BLaER1 treated with 17β-estradiol and CSF1 and Interleukin-3, amounts not matched to agents 10 nM and 100 nM (cell line): ENCODE results near the gene FREM2.

ENCODE experiments used
- H3K27ac ChIP-seq, 11 experiments: shearing (Covaris generic); formaldehyde crosslinking; 2 replicates each; pipeline ENCODE4 v1.8.1; 2022
- H3K27me3 ChIP-seq, 11 experiments: shearing (Covaris generic); formaldehyde crosslinking; 2 replicates each; pipeline ENCODE4 v1.8.1; 2022
- H3K36me3 ChIP-seq, 11 experiments: shearing (Covaris generic); formaldehyde crosslinking; 2 replicates each; pipeline ENCODE4 v1.8.1; 2022
- H3K4me1 ChIP-seq, 10 experiments: shearing (Covaris generic); formaldehyde crosslinking; 2 replicates each; pipeline ENCODE4 v1.8.1; 2022
- H3K4me2 ChIP-seq, 11 experiments: shearing (Covaris generic); formaldehyde crosslinking; 2 replicates each; pipeline ENCODE4 v1.8.1; 2022
- H3K4me3 ChIP-seq, 10 experiments: shearing (Covaris generic); formaldehyde crosslinking; 2 replicates each; pipeline ENCODE4 v1.8.1; 2022
- H3K9ac ChIP-seq, 11 experiments: shearing (Covaris generic); formaldehyde crosslinking; 2 replicates each; pipeline ENCODE4 v1.8.1; 2022
- H3K9me3 ChIP-seq, 11 experiments: shearing (Covaris generic); formaldehyde crosslinking; replicated peaks in 1 of 11; 2 replicates each; pipeline ENCODE4 v1.8.1; 2022
- H4K20me1 ChIP-seq, 11 experiments: shearing (Covaris generic); formaldehyde crosslinking; 2 replicates each; pipeline ENCODE4 v1.8.1; 2022
- Cebpa-rat ChIP-seq, 11 experiments: shearing (Covaris generic); IDR thresholded peaks; 2 replicates each; pipeline ENCODE4 v1.8.1; 2022

FREM2 gene

GRCh38 chr13:38933786-38934185, 246.9 kb downstream of the FREM2 start:
- Histone ChIP-seq H3K27me3 (no peaks in the 10 kb centered on the region), H3K4me3 (no peak overlapping the region), H3K4me1 (no peaks in the 10 kb centered on the region), H3K27ac (no peak overlapping the region), H3K9ac (no peak overlapping the region), H3K36me3 (no peaks in the 10 kb centered on the region), H3K9me3 (no peaks in the 10 kb centered on the region), H3K4me2 (no peak overlapping the region), H4K20me1 (no peaks in the 10 kb centered on the region)
- TF ChIP-seq Cebpa-rat (IDR thresholded peaks at IDR 0.05), result no peak
